ENCODE data around the gene BCL2L2. TPM values are rescaled to one million over a fixed set of nuclear protein-coding genes. Genes with fewer than 3 reads are reported as not detected.
"Not testable (repeated sequence)": the region's sequence is repeated elsewhere in the genome, so short reads cannot be mapped to it uniquely, and the experiment has no call there.

The BCL2L2 gene
- total RNA-seq, 4 donors from 2014 or later = 41.5 to 72.2 (median 68.3) TPM

DNA sequence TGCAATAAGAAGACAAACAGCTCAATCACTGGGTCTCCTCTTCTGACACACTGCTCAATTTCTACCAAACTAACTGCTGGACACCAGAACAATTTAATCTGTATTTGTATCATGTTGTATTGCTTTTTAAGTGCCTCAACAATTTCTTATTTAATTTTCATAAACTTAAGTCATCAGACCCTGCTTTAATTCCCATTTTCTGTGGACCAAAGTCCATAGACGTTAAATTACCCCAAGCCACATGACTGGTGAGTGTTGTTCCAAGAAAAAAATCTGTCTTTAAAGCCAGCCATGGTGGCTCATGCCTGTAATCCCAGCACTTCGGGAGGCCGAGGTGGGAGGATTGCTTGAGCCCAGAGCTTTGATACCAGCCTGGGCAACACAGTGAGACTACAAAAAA, 29.4 kb upstream of the BCL2L2 start:
- intact Hi-C loops (cut with DNase I; ENCODE audit: low total_unique reads) = no loop called here
- TF ChIP-seq POLR2A (IDR thresholded peaks at IDR 0.05) = no peak
- TF ChIP-seq, protein P1, sequence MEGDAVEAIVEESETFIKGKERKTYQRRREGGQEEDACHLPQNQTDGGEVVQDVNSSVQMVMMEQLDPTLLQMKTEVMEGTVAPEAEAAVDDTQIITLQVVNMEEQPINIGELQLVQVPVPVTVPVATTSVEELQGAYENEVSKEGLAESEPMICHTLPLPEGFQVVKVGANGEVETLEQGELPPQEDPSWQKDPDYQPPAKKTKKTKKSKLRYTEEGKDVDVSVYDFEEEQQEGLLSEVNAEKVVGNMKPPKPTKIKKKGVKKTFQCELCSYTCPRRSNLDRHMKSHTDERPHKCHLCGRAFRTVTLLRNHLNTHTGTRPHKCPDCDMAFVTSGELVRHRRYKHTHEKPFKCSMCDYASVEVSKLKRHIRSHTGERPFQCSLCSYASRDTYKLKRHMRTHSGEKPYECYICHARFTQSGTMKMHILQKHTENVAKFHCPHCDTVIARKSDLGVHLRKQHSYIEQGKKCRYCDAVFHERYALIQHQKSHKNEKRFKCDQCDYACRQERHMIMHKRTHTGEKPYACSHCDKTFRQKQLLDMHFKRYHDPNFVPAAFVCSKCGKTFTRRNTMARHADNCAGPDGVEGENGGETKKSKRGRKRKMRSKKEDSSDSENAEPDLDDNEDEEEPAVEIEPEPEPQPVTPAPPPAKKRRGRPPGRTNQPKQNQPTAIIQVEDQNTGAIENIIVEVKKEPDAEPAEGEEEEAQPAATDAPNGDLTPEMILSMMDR (IDR thresholded peaks at IDR 0.05) = no peak
- 81 to 88% methylated on average over 3 of the region's 3 CpGs for WGBS, 2 donors
- DNase-seq (ENCODE audit: low spot score in 2 of 2) = no peak
- no peak overlapping the region for H3K4me3 ChIP-seq (ENCODE audit: low read depth, poor library complexity, severe bottlenecking)

DNA sequence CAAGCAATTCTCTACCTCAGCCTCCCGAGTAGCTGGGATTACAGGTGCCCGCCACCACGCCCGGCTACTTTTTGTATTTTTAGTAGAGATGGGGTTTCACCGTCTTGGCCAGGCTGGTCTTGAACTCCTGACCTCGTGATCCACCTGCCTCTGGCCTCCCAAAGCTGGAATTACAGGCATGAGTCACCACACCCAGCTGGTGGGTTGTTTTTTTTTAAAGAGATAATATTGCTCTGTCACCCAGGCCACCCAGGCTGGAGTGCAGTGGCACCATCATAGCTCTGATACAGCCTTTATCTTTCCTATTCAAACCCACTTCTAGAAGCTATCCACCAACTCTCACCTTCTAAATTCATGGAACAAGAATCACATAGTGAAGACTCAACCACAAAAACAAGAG, 28.7 kb upstream of the BCL2L2 start:
- intact Hi-C loops (cut with DNase I; ENCODE audit: low total_unique reads); H3K4me3 ChIP-seq (ENCODE audit: low read depth, poor library complexity, severe bottlenecking); DNase-seq (ENCODE audit: low spot score in 2 of 2): not testable (repeated sequence)
- 89 to 91% methylated on average over 6 of the region's 6 CpGs for WGBS, 2 donors

DNA sequence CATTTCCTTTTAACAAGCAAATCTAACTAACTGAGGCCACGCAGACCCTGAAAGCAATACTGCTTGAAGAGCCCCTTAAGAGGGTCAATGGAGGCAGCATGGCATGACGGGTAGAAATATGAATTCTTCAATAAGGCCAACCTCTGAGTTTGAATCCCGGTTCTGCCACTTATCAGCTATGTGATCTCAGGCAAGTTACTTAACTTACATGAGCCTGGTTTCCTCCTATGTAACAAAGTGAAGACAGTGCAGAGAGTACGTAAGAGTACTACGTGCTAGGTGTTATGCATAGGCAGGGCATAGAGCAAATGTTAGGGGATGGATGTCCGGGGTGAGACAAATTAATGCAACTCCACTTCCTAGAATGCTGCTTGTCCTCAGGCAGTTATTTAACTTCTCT, 25.4 kb upstream of the BCL2L2 start:
- 90 to 93% methylated on average over 6 of the region's 6 CpGs for WGBS, 2 donors
- intact Hi-C loops (cut with DNase I; ENCODE audit: low total_unique reads) = no loop called here
- TF ChIP-seq POLR2A (IDR thresholded peaks at IDR 0.05) = no peak
- TF ChIP-seq, protein P1 (IDR thresholded peaks at IDR 0.05) = no peak
- no peak for DNase-seq (ENCODE audit: low spot score in 2 of 2)
- no peak overlapping the region for H3K4me3 ChIP-seq (ENCODE audit: low read depth, poor library complexity, severe bottlenecking)

DNA sequence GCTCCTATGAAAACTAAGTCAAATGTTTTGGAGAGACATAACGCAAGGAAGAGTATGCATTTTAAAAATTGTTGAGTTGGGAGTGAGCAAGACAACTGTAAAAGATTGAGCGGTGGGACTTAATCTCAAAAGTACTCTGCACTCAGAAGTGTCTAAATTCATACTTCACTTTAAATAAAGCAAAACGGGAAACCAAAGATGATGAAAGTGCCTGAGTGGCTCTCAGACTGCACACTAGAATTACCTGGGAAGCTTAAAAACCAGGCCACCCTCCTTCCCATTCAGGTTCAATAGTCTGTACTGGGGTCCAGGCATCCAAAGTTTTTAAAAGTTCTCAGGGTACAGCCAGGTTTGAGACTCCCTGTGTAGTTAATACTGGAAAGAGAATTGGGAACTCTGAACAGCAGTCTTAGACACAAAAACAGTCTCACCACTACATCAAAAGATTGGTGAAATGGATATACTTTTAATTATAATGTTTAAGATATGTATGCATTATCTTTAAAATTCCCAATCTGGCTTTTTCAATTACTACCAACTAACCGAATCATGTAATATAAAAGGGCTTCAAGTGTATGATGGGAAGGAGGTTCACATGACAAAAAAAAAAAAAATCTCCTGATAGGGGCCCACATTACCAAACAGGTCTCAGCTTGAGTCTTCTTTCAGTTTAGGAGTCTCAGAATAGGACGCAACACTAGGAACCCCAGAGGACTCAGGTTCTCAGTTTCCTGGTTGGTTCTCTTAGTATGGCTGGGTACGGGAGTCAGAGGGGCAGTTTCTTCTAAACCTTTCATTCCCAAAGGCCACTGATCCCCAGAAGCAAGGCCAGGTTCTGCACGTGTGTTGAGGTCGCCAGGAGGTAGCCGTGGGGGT, 21.7 kb upstream of the BCL2L2 start:
- 26 to 31% methylated on average over 9 of the region's 9 CpGs for WGBS, 2 donors
- no peak for DNase-seq (ENCODE audit: low spot score in 2 of 2)
- H3K4me3 ChIP-seq (ENCODE audit: low read depth, poor library complexity, severe bottlenecking) = peak overlapping the region; percentile 77
- no peak for TF ChIP-seq POLR2A (IDR thresholded peaks at IDR 0.05)
- TF ChIP-seq, protein P1 (IDR thresholded peaks at IDR 0.05) = no peak
- intact Hi-C loops (cut with DNase I; ENCODE audit: low total_unique reads) = no loop called here

DNA sequence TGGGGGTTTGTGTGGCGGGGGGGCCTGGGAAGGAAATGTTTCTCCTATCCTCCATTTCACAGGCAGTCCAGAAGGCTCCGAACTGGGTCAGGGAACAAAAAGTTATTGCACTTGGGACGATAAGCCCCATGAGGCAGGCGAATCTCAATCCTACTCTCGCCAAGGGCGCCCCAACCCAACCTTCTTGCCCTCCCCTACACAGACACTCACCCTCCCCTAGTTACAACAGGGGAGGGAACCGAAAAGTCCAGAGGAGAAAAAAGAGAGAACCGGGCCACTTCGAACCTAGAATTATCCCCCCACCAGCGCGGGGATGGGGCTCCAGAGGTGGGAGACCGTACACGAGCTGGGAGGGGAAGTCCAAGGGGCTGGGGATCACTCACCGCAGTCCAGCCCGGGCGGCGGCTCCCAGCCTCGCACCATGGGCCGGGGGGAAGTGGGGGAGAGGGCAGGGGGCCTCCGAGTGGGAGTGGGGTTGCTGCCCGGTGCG, 21.1 kb upstream of the BCL2L2 start:
- intact Hi-C loops (cut with DNase I; ENCODE audit: low total_unique reads) = no loop called here
- no peak for TF ChIP-seq POLR2A (IDR thresholded peaks at IDR 0.05)
- TF ChIP-seq, protein P1 (IDR thresholded peaks at IDR 0.05) = no peak
- no peak for DNase-seq (ENCODE audit: low spot score in 2 of 2)
- peak overlapping the region; percentile 77 for H3K4me3 ChIP-seq (ENCODE audit: low read depth, poor library complexity, severe bottlenecking)
- WGBS, 2 donors = 1% methylated on average over 15 to 19 of the region's 22 CpGs

DNA sequence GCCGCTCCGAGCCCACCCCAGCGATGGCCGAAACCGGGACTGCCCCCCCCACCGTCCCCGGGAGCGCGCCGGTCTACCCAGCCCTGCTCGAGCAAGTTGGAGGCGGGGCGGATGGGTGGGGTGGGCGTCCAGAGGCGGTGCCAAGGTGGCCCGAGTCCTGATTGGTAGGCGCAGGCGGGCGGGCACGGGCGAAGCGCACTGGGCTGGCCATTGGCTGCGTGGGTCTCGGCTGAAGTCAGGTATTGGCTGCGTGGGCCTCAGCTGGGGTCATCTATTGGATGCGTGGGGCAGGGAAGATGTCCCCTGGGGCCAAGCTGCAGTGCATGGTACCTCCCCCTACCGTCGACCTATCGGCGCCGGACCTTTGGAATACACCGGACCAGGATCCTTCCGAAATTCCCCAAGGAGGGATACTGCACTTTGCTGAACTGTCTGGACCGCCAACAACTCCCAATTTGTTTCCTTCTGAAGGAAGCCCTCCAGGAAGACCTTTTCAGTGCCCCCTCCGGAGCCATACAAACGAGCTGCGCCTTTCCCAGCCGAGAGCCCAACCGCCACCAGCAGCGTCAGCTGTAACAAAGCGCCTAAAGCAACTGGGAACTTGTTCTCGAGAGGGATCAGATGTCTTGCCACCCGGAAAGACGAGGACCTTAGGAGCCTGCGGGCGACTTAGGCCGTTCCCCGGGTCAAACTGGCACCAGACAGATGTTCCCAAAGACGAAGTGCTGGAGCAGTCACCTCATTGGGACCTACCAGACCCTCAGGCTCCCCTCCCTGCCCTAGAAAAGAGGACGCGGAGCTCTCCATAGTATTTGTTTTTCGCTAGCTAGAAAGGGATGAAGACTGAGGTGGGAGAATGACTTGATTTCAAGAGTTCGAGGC, 20.4 kb upstream of the BCL2L2 start, which contains the start of gene HOMEZ:
TSS of gene HOMEZ (minus strand) at position 113 of the 882 bp plus-strand sequence. CDS start 180 bp downstream, outside the sequence.
- WGBS, 2 donors = 0 to 2% methylated on average over 28 to 40 of the region's 53 CpGs
- intact Hi-C loops (cut with DNase I; ENCODE audit: low total_unique reads) = no loop called here
- peak; percentile 99 to 100 for DNase-seq (ENCODE audit: low spot score in 2 of 2)
- peak within 1 kb of the TSS; percentile 77 for H3K4me3 ChIP-seq (ENCODE audit: low read depth, poor library complexity, severe bottlenecking)
- TF ChIP-seq, protein P1 (IDR thresholded peaks at IDR 0.05) = peak in 1 of 3 donors; percentile 70
- TF ChIP-seq POLR2A (IDR thresholded peaks at IDR 0.05) = no peak
